Mesodermal cell (in vitro differentiated cells): Measurements from ENCODE around the gene USP47.

Experiments
- H3K27ac ChIP-seq: 2 replicates; pipeline ENCODE4 v1.7.0; 2013; ENCODE audit warnings: mild to moderate bottlenecking, low read depth, low read length, moderate library complexity; ENCODE audit not compliant: severe bottlenecking
- H3K36me3 ChIP-seq: 2 replicates; pipeline ENCODE4 v1.7.1; 2013; ENCODE audit warnings: mild to moderate bottlenecking, low read length, moderate library complexity; ENCODE audit not compliant: control insufficient read depth, insufficient read depth
- H3K4me1 ChIP-seq: one replicate; pipeline ENCODE4 v1.7.1; 2013; ENCODE audit warnings: mild to moderate bottlenecking, low read length; ENCODE audit not compliant: insufficient read depth, control insufficient read depth, poor library complexity, severe bottlenecking
- H3K4me3 ChIP-seq: 2 replicates; pipeline ENCODE4 v1.7.0; 2013; ENCODE audit warnings: low read length, control low read depth, mild to moderate bottlenecking; ENCODE audit not compliant: insufficient read depth, poor library complexity, severe bottlenecking; ENCODE audit errors: extremely low read depth
- H3K9me3 ChIP-seq: 2 replicates; pipeline ENCODE4 v1.7.1; 2013; ENCODE audit warnings: mild to moderate bottlenecking, low read length, moderate library complexity; ENCODE audit not compliant: control insufficient read depth
- whole genome bisulfite sequencing, 2 experiments: methylation state at CpG; one replicate each; pipeline ENCODE4 v1.1.5; 2013; ENCODE audit warnings: missing lambda C conversion rate in 2 of 2; ENCODE audit not compliant: insufficient coverage in 2 of 2; 5-methylcytosine and 5-hydroxymethylcytosine counted together

USP47 gene

DNA sequence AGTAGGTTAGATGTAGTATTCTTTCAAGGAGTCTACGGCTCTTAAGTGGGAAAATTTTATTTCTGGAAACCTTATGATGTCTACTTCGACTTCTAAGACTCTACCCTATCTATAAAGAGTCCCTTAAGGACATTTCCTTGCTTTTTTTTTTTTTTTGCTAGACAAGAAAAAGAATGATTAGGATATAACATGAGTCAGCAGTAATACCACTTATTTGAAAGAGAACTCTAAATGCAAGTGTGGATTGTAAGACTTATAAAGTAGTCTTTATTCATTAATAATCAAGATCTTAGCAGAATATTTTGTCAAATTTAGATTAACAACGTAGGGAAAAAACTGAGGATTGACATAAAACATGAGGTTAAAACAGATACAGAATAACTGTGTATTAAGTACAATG, 95.7 kb downstream of the USP47 start:
- no CpG with 5 or more reads among the region's 3 CpGs for WGBS, 2 experiments
- peaks cover 57% of the 10 kb centered on the region for H3K36me3 ChIP-seq
- H3K27ac ChIP-seq: no peak overlapping the region

DNA sequence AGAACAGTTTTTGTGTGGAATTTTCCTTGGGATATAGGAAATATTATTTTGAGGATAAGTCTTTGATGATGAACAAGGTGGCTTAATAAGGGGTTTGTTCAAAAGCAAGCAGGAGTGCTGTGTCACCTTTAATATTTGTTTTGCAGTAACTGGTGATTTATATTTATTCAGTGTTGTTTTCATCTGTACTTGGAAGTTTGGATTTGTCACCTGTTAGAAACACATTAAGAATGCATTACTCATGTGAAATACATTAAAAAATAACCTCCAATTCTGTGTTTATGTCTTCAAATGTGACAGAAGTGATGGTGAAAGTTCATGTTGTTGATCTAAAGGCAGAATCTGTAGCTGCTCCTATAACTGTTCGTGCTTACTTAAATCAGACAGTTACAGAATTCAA, 96.2 kb downstream of the USP47 start:
- Histone ChIP-seq H3K9me3 (no peaks in the 10 kb centered on the region), H3K4me3 (no peak overlapping the region), H3K4me1 (no peaks in the 10 kb centered on the region), H3K27ac (no peak overlapping the region), H3K36me3 (peaks cover 56% of the 10 kb centered on the region)
- WGBS, 2 experiments: no CpG with 5 or more reads among the region's 1 CpG

More for the DNA sequence above, 95.7 kb downstream of the USP47 start:
- Histone ChIP-seq H3K9me3 (no peaks in the 10 kb centered on the region), H3K4me3 (no peak overlapping the region), H3K4me1 (no peaks in the 10 kb centered on the region)

DNA sequence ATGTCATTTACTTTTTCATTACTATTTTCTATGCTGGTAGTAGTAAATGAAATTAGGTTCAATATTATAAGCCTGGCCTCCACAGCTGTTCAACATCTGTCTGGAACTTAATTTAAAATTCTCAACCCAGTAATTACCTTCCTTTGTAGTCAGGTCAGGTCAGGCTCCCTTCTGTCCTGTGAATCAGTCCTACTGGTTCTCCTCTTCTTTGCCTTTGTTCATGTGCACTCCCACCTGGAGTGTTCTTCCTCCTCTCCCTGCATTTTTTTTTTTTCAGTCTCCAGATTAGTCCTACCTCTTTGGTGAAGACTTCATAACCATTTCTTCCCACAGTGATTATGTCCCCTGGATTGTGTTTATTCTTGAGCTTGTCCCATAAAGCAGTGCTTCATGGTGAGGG, 98.8 kb downstream of the USP47 start:
- Histone ChIP-seq H3K27ac (no peak overlapping the region), H3K9me3 (no peaks in the 10 kb centered on the region), H3K4me3 (no peak overlapping the region), H3K36me3 (peaks cover 54% of the 10 kb centered on the region), H3K4me1 (no peaks in the 10 kb centered on the region)

DNA sequence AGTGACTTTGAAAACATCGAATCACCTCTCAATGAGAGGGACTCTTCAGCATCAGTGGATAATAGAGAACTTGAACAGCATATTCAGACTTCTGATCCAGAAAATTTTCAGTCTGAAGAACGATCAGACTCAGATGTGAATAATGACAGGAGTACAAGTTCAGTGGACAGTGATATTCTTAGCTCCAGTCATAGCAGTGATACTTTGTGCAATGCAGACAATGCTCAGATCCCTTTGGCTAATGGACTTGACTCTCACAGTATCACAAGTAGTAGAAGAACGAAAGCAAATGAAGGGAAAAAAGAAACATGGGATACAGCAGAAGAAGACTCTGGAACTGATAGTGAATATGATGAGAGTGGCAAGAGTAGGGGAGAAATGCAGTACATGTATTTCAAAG, 100.9 kb downstream of the USP47 start:
- H3K36me3 ChIP-seq: peaks cover 63% of the 10 kb centered on the region
- WGBS, 2 experiments: 83 to 100% methylated on average over 1 to 2 of the region's 3 CpGs
- H3K27ac ChIP-seq: no peak overlapping the region

DNA sequence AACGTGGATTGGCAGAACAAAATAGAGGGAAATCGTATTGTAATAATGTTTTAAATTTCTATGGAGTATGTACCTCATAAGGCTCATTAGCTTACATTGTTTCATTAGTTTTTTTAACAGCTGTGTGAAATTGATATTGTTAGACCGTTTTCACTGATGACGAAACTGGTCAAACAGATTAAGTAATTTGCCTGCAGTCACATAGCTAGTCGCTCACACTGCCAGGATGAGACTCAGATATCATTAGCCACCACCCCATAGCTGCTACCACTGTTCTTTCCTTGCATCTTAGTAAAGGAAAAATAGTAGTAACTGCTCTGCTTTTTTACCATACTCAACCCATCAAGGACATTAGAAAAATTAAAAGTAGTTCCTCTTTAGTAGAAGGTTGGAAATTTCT, 102.7 kb downstream of the USP47 start:
- peaks cover 62% of the 10 kb centered on the region for H3K36me3 ChIP-seq

More for the DNA sequence above, 100.9 kb downstream of the USP47 start:
- Histone ChIP-seq H3K4me3 (no peak overlapping the region), H3K9me3 (no peaks in the 10 kb centered on the region), H3K4me1 (no peaks in the 10 kb centered on the region)

DNA sequence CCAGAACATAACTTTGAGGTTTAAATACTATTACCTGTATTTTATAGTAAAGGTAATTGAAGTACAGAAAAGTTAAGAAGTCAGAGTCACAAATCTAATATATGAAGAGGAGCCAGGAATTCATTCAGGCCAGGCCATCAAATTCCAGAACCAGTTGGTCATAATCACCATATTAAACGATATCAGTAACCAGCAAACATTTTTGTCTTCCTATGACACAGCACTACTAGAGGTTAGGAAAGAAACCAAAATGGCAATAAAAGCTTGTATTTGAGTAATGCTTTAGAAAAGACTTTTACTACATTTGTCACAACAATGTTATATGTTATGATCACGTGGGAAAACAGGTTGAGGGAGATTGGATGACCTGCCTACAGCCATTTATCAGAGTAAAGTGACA, 104.4 kb downstream of the USP47 start:
- no CpG with 5 or more reads among the region's 2 CpGs for WGBS, 2 experiments

More for the DNA sequence above, 102.7 kb downstream of the USP47 start:
- no peaks in the 10 kb centered on the region for H3K9me3 ChIP-seq
- 100% methylated on average over 2 of the region's 5 CpGs; no CpG with 5 or more reads in 1 of the 2 experiments for WGBS, 2 experiments
- no peaks in the 10 kb centered on the region for H3K4me1 ChIP-seq
- no peak overlapping the region for H3K4me3 ChIP-seq
- H3K27ac ChIP-seq: no peak overlapping the region

DNA sequence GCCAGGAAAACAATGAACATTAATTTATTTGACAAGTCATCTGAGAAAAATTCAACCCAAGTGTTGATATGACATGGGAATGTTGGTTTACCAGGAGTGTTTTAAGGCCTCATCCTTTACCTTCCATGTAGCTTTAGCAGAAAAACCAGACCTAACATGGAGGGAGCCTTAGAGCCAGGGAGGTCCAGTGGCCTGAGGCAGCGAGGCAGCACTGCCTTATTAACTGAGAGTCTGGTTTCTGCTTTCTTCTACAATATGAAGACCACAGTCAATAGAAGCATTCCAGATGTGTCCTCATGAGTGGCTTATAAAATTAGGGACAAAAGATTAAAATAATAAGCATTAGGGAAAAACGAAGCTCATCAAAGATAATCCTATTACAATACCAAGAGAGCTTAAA, 105.1 kb downstream of the USP47 start:
- WGBS, 2 experiments: 83 to 100% methylated on average over 1 of the region's 2 CpGs
- Histone ChIP-seq H3K9me3 (no peaks in the 10 kb centered on the region), H3K36me3 (peaks cover 70% of the 10 kb centered on the region), H3K4me3 (no peak overlapping the region), H3K4me1 (no peaks in the 10 kb centered on the region), H3K27ac (no peak overlapping the region)

More for the DNA sequence above, 104.4 kb downstream of the USP47 start:
- Histone ChIP-seq H3K36me3 (peaks cover 66% of the 10 kb centered on the region), H3K27ac (no peak overlapping the region), H3K4me3 (no peak overlapping the region), H3K4me1 (no peaks in the 10 kb centered on the region), H3K9me3 (no peaks in the 10 kb centered on the region)

DNA sequence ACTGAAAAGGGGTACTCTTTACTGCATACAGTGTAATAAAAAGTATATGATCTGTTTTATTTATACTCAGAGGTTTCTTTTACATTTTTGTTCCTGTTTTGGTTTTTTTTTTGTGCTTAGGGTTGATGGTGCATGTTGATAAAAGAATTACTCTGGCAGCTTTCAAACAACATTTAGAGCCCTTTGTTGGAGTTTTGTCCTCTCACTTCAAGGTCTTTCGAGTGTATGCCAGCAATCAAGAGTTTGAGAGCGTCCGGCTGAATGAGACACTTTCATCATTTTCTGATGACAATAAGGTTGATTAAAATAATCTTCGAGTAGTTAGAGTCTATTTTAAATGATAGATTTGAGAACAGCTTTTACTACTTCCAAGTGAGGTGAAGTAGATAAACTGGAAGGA, 106.1 kb downstream of the USP47 start:
- H3K4me3 ChIP-seq: no peak overlapping the region
- H3K4me1 ChIP-seq: no peaks in the 10 kb centered on the region
- 100% methylated on average over 4 of the region's 4 CpGs; no CpG with 5 or more reads in 1 of the 2 experiments for WGBS, 2 experiments
- no peak overlapping the region for H3K27ac ChIP-seq
- H3K36me3 ChIP-seq: peaks cover 70% of the 10 kb centered on the region
- no peaks in the 10 kb centered on the region for H3K9me3 ChIP-seq

DNA sequence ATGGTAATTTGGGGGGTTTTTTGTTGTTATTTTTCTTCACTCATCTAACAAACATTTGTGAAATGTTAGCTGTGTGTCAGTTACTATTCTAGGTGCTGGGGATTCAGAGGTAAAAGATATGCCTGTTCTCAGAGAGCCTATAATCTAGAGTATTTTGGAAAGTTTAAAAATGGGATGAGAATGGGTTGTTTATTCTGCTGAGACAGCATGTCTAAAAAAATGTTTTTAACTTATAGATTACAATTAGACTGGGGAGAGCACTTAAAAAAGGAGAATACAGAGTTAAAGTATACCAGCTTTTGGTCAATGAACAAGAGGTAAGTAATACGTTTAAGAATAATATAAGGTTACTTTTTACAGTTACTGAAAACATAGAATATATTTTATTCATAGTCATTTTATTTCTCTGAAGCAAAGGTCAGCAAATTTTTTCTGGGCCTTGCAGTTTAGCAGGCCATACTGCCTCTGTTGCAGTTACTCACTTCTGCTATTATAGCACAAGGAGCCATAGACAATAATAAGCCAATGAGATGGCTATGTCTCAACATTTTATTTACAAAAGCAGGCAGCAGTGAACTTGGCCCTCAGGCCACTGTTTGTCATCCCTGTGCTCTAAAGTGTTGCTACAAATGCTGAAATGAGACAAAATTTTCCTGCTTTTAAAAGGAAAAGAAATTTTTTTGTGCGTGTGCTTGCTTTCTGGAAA, 106.6 kb downstream of the USP47 start:
- WGBS, 2 experiments: 100% methylated on average over 1 of the region's 2 CpGs; no CpG with 5 or more reads in 1 of the 2 experiments
- no peaks in the 10 kb centered on the region for H3K4me1 ChIP-seq
- H3K36me3 ChIP-seq: peaks cover 73% of the 10 kb centered on the region
- H3K9me3 ChIP-seq: no peaks in the 10 kb centered on the region
- H3K4me3 ChIP-seq: no peak overlapping the region
- no peak overlapping the region for H3K27ac ChIP-seq

DNA sequence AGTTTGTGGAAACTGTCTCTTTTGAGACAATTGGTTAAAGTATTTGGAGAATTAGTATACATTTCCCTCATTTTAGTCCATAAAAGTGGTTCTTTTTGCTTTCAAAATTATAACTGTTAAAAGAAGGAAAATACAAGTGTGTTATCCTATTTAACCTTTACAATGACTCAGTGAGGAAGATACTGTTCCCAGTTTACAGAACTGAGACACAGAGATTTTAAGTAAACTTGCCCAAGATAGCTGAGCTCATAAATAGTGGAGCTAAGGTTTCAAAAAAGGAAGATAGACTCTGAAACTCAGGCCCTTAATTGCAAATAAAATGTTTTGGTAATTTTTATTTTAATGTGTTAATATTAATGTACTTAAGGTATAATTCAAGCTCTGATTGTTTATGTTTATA, 107.7 kb downstream of the USP47 start:
- H3K9me3 ChIP-seq: no peaks in the 10 kb centered on the region
- no peak overlapping the region for H3K27ac ChIP-seq
- H3K4me3 ChIP-seq: no peak overlapping the region
- H3K4me1 ChIP-seq: no peaks in the 10 kb centered on the region
- H3K36me3 ChIP-seq: peaks cover 67% of the 10 kb centered on the region

DNA sequence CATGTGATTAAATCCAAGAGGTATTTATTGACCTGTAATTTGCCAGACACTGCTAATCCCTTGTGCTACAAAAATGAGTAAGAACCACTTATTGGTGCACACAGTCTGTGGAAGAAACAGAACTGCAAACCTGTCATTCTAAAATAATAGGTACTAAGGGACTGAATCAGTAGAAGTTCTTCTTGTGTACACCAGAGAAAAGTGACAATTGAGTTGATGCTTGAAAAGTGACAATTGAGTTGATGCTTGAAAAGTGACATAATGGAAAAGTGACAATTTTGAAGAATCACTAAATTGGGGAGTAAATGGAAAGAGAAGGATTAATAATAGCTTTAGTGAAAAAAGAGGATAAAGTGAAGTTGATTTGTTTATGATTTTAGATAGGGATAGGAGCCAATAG, 110.3 kb downstream of the USP47 start:
- Histone ChIP-seq H3K4me3 (no peak overlapping the region), H3K9me3 (no peaks in the 10 kb centered on the region), H3K27ac (no peak overlapping the region), H3K4me1 (no peaks in the 10 kb centered on the region), H3K36me3 (peaks cover 66% of the 10 kb centered on the region)
